Measurements from ENCODE around the gene RNF157. TPM values are rescaled to one million over a fixed set of nuclear protein-coding genes. Genes with fewer than 3 reads are reported as not detected.

Gene RNF157
- total and polyA plus RNA-seq, 10 of the 15 experiments (the other 5 are each of a cell fraction or from before 2014, with no cell fraction given), result 1.4 to 15.9 (median 9.6) TPM

GRCh38 chr17:76246080-76247066, 6.1 kb upstream of the RNF157 start (continued):
- TF ChIP-seq PRDM15 (CRISPR knock-in tag; IDR thresholded peaks at IDR 0.05) (no peak), RELA (IDR thresholded peaks at IDR 0.05; ENCODE audit: borderline replicate concordance, partially characterized antibody) (no peak), SRF (IDR thresholded peaks at IDR 0.05; ENCODE audit: low read depth in 2 of 2, low read length in 2 of 2) (peak in 1 of 2 experiments; percentile 62; a peak in 1 of 4 replicates), E4F1 (IDR thresholded peaks at IDR 0.05; ENCODE audit: borderline replicate concordance, partially characterized antibody) (no peak), FOXM1 (IDR thresholded peaks at IDR 0.05; ENCODE audit: low read depth, low read length) (peak; percentile 76), NFYA (IDR thresholded peaks at IDR 0.05; ENCODE audit: borderline replicate concordance, low read depth, low read length) (no peak), BHLHE40 (IDR thresholded peaks at IDR 0.05; ENCODE audit: borderline replicate concordance in 1 of 2, low read depth in 2 of 2, low read length in 1 of 2) (peak; percentile 84 to 85), MXI1 (IDR thresholded peaks at IDR 0.05; ENCODE audit: low read depth, low read length) (peak; percentile 82; the same call in 1 of the 2 replicates), ZNF217 (IDR thresholded peaks at IDR 0.05) (no peak), MYC (IDR thresholded peaks at IDR 0.05; ENCODE audit: insufficient read depth, insufficient read length, insufficient replicate concordance, low read length, severe bottlenecking) (no peak), PAX8 (IDR thresholded peaks at IDR 0.05) (no peak), HDAC2 (IDR thresholded peaks at IDR 0.05) (no peak), POU2F2 (IDR thresholded peaks at IDR 0.05; ENCODE audit: borderline replicate concordance, low read depth, low read length) (peak; percentile 59; the same call in 2 of the 3 replicates), SUPT20H (IDR thresholded peaks at IDR 0.05; ENCODE audit: borderline replicate concordance, control insufficient read depth, low read depth, low read length) (no peak), KAT2A (conservative IDR thresholded peaks at IDR 0.05; ENCODE audit: control insufficient read depth, low read depth, low read length) (no peak), CEBPZ (IDR thresholded peaks at IDR 0.05; ENCODE audit: low read depth, low read length) (no peak), ETV6 (conservative IDR thresholded peaks at IDR 0.05 in 1 of 2, IDR thresholded peaks at IDR 0.05 in 1 of 2; ENCODE audit: borderline replicate concordance in 1 of 2, low read depth in 1 of 2) (peak in 1 of 2 experiments; percentile 72; a peak in 2 of 4 replicates), STAT1 (conservative IDR thresholded peaks at IDR 0.05) (no peak)

Data from GM12878 (cell line).